Measurements from ENCODE around the gene PGLYRP1. TPM values are rescaled to one million over a fixed set of nuclear protein-coding genes. Genes with fewer than 3 reads are reported as not detected.

The PGLYRP1 gene
- total RNA-seq, 1 donor from 2014 or later, result not detected

- DNase-seq (ENCODE audit: extremely low spot score in 2 of 2), result no peak
- TF ChIP-seq CTCF (IDR thresholded peaks at IDR 0.05), result no peak
- no peak for TF ChIP-seq POLR2A (IDR thresholded peaks at IDR 0.05)
- TF ChIP-seq POLR2AphosphoS5 (IDR thresholded peaks at IDR 0.05; ENCODE audit: insufficient read depth in 1 of 2, low read depth in 1 of 2), result no peak
- Histone ChIP-seq H3K36me3 (no peaks in the 10 kb centered on the region), H3K9me3 (no peaks in the 10 kb centered on the region), H3K27me3 (no peaks in the 10 kb centered on the region), H3K27ac (no peak overlapping the region), H3K4me3 (peak overlapping the region; percentile 54 to 80), H3K4me1 (peaks cover 22% of the 10 kb centered on the region)
- intact Hi-C loops (cut with DNase I), result no loop called here
These were observed 28.3 kb downstream of the PGLYRP1 start for GRCh38 chr19:45994456-45994997.

GRCh38 chr19:45990113-45990728 is 32.6 kb downstream of the PGLYRP1 start:
- intact Hi-C loops (cut with DNase I), result no loop called here
- Histone ChIP-seq H3K36me3 (no peaks in the 10 kb centered on the region), H3K4me3 (no peak overlapping the region), H3K27ac (no peak overlapping the region), H3K9me3 (no peaks in the 10 kb centered on the region), H3K27me3 (no peaks in the 10 kb centered on the region), H3K4me1 (peaks cover 5% of the 10 kb centered on the region)
- no peak for TF ChIP-seq POLR2AphosphoS5 (IDR thresholded peaks at IDR 0.05; ENCODE audit: insufficient read depth in 1 of 2, low read depth in 1 of 2)
- no peak for TF ChIP-seq CTCF (IDR thresholded peaks at IDR 0.05)
- TF ChIP-seq POLR2A (IDR thresholded peaks at IDR 0.05), result no peak
- DNase-seq (ENCODE audit: extremely low spot score in 2 of 2), result no peak

GRCh38 chr19:45985321-45985720 is 37.5 kb downstream of the PGLYRP1 start:
- Histone ChIP-seq H3K4me3 (no peak overlapping the region), H3K9me3 (no peaks in the 10 kb centered on the region), H3K27ac (no peak overlapping the region), H3K4me1 (no peaks in the 10 kb centered on the region), H3K27me3 (no peaks in the 10 kb centered on the region), H3K36me3 (no peaks in the 10 kb centered on the region)
- no peak for TF ChIP-seq CTCF (IDR thresholded peaks at IDR 0.05)
- no peak for TF ChIP-seq POLR2AphosphoS5 (IDR thresholded peaks at IDR 0.05; ENCODE audit: insufficient read depth in 1 of 2, low read depth in 1 of 2)
- no peak for TF ChIP-seq POLR2A (IDR thresholded peaks at IDR 0.05)
- intact Hi-C loops (cut with DNase I), result no loop called here
- no peak for DNase-seq (ENCODE audit: extremely low spot score in 2 of 2)

GRCh38 chr19:45981350-45981749 is 41.5 kb downstream of the PGLYRP1 start:
- no peak for DNase-seq (ENCODE audit: extremely low spot score in 2 of 2)
- Histone ChIP-seq H3K27me3 (no peaks in the 10 kb centered on the region), H3K4me3 (no peak overlapping the region), H3K27ac (no peak overlapping the region), H3K4me1 (no peaks in the 10 kb centered on the region), H3K36me3 (no peaks in the 10 kb centered on the region), H3K9me3 (no peaks in the 10 kb centered on the region)
- intact Hi-C loops (cut with DNase I), result no loop called here
- TF ChIP-seq POLR2A (IDR thresholded peaks at IDR 0.05) (no peak), CTCF (IDR thresholded peaks at IDR 0.05) (no peak), POLR2AphosphoS5 (IDR thresholded peaks at IDR 0.05; ENCODE audit: insufficient read depth in 1 of 2, low read depth in 1 of 2) (no peak)

- Histone ChIP-seq H3K4me3 (no peak overlapping the region), H3K27ac (no peak overlapping the region), H3K9me3 (no peaks in the 10 kb centered on the region), H3K4me1 (no peaks in the 10 kb centered on the region), H3K27me3 (no peaks in the 10 kb centered on the region), H3K36me3 (no peaks in the 10 kb centered on the region)
- intact Hi-C loops (cut with DNase I), result no loop called here
- TF ChIP-seq POLR2AphosphoS5 (IDR thresholded peaks at IDR 0.05; ENCODE audit: insufficient read depth in 1 of 2, low read depth in 1 of 2) (no peak), POLR2A (IDR thresholded peaks at IDR 0.05) (no peak), CTCF (IDR thresholded peaks at IDR 0.05) (no peak)
- no peak for DNase-seq (ENCODE audit: extremely low spot score in 2 of 2)
These were observed 44.7 kb downstream of the PGLYRP1 start for GRCh38 chr19:45978156-45978555.

All from vagina (tissue), 2 donors.